T follicular helper cell (primary cell): Measurements from ENCODE around the gene DROSHA.
"Not testable (repeated sequence)": the region's sequence is repeated elsewhere in the genome, so short reads cannot be mapped to it uniquely, and the experiment has no call there.

ENCODE experiments used
- DNase-seq: peaks from one replicate; pipeline ENCODE4 v3.0.0-alpha.2; 2020; ENCODE audit warnings: low read depth

The DROSHA gene

DNA sequence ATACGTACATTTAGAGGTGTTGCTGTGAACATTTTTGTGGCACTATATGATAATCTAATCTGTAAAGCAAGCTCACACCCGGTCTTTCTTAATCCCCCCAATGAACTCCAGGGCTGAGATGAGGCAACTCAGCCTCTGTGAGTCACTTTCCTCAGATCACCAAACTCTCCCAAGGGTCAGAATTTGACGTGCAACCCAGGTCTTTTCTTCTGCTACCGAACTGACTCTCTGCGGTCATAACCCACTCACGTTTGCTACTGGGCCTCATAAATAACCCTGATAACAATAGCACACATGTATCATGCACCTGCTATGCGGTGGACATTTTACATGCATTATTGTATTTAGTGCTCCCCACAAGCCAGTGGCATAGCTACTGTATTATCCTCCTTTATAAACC lies 153.1 kb downstream of the DROSHA start:
- no peak for DNase-seq

DNA sequence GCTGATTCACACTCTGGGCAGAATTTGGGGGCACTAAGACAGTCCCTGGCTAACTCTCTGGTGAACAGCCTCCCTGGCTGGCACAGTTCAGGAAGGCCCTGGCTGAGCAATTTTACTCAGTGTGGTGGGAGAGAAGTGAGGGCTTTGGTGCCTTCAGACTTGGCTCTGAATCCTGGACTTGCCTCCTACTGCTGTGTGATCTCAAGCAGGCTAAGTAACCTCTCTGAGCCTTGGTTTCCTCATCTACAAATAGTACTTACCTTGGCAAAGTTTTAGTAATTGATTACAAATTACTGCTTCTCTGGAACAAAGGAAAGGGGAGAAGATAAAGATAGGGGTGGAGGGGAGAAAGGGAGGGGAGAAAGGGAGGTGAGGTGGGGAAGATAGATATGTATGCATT lies 153.8 kb downstream of the DROSHA start:
- no peak for DNase-seq

DNA sequence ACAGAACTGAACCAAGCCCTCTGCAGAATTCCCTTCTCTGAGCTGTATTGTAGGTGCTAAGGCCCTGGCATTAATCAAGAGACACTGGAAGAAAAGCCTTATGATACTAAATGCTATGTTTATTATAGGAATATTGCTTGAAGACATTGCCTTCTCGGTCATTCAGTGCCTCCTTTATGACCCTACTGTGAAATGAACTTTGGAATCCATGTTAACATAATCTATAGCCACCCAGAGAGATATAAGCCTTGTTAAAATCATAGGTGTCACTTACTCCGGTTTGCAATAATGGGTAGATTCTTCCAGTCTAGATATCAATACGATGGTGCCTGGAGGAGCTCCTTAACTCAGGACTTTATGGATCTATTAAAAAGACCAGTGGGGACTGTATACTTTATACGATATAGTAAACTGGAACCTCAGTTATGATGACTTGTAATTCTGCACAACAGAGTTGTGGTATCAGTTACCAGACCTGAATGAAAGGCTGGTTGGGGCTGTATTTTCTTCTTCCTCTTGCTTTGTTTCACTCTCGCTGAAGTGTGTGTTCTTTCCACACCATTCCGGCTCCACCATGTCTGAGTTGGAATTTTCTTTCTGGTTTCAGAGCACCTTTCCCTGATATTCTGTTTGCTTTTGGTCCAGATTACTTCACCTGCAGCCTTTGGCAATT lies 154.5 kb downstream of the DROSHA start:
- DNase-seq = no peak

DNA sequence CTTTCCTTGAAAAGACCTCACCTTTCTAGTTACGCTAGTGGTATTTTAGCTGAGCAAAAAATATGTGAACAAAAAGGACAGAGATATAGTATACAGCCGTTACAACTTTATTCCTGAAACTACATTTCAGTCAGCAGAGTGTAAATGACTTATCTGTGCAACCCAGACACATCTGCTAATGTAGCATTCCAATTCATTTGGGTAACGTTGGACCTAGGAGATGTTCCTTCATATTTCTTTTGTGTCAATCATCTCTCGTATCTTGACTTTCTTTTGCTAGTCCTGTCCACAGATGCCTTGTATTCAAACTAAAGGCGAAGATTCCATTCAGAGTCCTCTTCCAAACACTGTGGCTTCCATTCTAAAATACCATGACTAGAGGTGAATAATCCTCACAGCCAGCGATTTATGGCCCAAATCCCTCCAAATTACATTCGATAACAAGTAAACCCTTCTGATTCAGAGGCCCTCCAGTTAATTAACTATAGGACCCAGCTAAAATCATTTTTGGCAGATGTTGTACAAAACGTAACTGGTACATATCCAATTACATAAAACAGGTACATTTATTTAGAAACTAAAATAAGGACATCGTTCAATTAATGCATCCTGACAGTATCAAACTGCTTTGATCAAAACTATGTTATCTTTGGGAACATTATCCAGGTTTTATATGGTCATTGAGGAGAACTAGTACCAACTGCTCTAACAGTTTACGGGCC lies 155.7 kb downstream of the DROSHA start:
- DNase-seq = no peak

DNA sequence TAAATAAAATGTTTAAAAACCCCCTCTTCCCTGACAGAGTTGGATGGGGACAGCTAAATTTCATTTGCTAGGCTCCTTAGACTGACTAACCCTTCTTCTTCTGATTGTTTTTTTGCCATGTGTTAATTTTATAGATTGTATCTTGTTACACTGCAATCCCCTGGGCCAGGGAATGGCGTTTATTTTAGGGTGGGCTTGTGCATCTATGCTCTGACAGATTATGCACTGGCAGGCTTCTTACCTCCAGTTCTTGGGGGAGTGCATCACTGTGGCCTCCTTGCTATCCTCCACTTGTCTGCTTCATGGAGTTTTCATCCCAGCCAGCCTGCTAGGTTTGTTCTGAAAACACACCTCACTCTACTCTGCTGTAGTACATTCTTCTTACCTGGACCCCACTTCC lies 159.8 kb downstream of the DROSHA start:
- no peak for DNase-seq

DNA sequence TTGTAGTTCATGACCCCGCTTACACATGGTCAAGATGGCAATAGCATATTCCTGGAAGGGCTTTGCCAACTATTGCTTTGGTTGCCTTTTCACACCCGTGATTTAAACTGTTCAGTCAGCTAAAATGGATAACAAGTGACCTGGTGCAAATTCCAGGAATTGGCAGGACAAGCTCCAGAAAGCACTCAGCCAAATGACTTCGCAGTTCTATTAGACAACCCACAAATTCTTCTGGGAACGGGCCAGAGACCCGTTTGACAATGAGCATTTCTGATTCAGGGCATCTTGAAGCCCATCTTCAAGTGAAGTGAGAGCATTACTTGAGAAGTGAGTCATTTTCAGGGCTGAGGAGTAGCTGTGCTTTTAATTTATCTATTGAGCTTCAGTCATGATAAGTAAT lies 165.0 kb downstream of the DROSHA start:
- no peak for DNase-seq

DNA sequence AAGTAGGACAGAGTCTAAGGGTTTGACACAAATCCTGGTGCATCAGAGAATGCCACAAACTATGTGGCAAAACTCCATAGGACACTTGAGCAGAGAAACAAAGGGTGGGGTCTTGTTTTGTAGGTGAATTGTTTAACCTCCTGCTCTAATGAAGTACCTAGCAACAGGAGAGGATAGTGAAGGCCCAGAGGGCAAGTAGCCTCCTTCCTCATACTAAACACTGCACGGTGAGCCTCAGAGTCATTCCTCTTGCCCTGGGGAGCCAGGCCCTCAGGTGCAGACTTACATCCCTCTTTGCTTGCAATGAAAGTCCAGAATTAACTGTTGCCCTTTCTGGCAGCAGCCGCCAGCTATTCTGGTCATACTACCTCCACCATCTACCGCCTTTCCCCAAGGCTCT lies 166.1 kb downstream of the DROSHA start:
- no peak for DNase-seq

DNA sequence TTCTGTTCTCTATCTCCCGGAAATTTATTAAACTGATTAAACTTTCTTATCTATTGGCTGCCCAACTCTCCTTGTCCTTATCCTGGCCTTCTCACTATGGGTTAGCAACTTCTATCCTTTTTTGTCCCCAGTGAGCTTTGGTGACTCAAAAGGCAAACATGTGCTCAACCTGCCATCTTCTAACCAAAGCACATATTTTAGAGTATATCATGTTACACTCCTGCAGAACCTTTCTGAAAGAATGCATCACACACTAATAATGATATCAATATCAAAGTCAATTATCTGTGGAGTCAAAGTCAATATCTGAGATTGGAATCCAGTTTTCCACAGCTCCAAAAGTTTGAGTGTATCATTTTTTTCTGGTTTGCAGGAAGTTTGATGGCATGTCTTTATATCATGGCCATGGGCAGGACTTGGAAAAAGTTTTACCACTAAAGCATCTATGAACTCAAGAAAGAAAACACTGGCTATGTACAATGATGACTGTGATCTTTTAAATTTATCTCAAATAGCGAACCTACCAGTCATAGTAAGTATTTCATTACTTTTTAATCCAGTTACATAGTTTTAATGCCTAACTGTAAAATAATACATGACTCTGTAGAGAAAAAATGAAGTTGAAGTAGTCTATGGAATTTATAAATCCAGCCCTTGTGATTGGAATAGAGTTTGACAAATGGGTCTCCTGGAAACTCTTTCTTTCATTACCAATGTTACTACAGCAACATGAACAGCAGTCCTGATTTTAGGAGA lies 166.8 kb downstream of the DROSHA start:
- DNase-seq = no peak

DNA sequence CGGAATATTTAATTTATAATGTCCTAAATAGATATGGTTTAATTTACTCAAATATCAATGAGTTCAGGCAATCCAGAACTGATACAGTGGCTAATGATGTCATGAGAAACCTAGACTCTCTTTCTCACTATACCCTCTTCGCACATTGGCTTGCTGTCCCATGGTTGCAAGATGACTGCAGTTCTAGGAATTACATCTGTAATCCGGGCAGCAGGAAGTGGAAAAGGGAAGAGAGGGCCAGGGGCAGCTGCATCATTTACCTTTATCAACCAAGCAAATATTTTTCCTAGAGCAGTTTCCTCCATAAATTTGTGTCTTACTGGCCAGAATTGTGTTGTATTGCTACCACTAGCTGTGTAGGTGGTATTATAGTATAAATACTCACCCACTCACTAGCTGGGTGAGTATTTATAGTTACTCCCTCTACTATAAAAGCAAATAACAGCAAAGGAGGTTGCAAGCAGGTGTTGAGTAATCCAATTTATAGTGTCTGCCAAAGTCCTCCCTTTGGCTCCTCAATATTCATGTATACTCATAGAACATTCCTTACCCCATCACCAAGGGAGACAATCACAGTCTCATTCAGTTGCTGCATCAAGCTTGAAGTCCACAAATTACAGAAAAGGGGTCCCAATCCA lies 168.8 kb downstream of the DROSHA start:
- no peak for DNase-seq

DNA sequence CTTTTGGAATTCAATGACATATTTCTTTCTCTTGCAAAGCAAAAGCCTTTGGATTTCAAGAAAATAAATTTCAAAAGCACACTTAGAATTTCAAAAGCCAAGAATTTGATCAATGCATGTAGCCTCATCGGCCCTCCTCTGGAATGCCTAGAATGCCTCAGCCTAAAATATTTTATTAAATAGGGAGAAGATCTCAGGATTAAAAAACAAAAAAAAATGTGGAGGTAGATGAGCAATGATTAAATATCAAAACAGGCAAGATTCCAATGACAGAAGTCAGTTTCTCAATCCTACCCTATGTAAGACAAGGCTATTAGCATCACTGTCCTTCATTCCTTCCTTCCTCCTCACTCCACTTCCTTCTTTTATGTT lies 169.4 kb downstream of the DROSHA start:
- DNase-seq = no peak

DNA sequence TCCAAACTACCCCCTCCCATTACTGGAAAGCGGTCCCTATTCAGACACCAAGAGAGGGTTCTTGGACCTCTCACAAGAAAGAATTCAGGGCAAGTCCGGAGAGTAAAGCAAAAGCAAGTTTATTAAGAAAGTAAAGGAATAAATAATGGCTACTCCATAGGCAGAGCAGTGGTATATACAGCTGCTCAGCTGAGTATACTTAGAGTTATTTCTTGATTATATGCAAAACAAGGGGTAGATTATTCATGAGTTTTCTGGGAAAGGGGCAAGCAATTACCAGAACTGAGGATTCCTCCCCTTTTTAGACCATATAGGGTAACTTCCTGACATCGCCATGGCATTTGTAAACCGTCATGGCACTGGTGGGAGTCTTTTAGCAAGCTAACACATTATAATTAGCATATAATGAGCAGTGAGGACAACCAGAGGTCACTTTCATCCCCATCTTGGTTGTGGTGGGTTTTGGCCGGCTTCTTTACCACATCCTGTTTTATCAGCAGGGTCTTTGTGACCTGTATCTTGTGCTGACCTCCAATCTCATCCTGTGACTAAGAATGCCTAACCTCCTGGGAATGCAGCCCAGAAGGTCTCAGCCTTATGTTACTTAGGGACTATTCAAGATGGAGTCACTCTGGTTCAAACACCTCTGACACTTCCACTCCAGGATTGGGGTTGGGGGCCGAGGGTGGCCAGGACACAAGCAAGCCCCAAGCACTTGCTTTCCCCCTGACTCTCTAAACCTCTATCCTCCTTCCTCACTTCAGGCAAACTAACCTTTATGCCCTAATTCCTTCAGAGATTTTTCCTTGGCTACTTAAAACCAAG lies 170.0 kb downstream of the DROSHA start:
- DNase-seq = not testable (repeated sequence)

DNA sequence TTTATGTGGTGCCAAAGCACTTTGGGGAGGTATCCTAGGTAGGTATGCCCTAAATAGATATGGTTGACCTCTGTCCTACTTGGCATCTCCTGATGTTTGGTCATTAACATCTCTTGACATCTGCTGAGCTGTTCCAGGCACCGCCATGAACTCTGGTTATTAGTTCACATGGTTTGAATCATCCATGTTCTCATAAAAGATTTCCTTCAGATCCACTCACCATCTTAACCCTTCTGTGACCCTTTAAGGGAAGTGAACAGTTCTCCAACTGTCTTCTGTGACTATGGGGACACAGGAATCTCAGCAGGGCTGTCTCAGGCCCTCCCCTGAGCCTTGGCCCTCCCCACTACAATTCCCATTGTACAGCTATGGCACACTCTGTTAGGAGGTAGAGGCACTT lies 170.7 kb downstream of the DROSHA start:
- DNase-seq = no peak

DNA sequence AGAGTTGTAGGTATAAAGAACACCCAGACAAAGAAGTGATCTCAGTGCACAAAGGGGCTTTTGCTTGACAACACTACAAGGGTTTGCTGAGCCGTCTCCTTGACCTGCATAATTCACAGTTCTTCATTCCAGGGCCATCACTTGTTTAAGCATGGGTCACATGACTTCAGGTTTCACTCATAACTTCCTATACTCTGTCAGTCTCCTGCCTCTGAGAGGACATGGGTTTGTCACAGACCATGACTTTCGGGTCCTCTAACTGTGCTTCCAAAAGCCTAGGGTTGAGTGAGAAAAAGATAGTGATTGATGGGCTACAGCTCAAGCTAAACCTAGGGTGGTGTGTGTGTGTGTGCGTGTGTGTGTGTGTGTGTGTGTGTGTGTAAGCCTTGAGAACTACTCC lies 172.1 kb downstream of the DROSHA start:
- DNase-seq = no peak

DNA sequence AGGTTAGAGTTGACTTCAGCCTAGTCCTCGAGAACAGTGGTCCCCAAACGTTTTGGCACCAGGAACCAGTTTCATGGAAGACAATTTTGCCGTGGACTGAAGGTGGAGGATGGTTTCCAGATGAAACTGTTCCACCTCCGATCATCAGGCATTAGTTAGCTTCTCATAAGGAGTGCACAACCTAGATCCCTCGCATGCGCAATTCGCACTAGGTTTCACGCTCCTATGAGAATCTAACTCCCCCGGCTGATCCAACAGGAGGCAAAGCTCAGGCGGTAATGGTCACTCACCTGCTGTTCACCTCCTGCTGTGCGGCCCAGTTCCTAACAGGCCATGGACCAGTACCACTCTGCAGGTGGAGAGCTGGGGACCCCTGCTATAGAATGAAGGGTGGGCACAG lies 174.9 kb downstream of the DROSHA start:
- DNase-seq = no peak

DNA sequence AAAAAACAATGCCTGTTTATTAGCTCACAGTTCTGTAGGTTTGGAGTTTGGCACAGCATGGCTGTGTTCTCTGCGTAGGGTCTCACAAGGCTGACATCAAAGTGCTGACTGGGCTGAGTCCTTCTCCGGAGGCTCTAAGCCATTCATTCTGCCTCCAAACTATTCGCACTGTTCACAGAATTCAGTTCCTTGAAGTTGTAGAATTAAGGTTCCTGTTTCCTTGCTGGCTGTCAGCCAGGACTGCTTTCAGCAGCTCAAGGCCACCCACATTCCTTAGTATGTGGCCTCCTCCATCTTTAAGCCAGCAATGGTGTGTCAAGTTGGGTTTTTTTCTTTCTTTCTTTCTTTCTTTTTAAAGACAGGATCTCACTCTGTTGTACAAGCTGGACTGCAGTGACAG lies 176.6 kb downstream of the DROSHA start:
- DNase-seq = no peak
